ENCODE results near the gene DDX54. TPM values are rescaled to one million over a fixed set of nuclear protein-coding genes. Genes with fewer than 3 reads are reported as not detected.

The DDX54 gene
- total RNA-seq, 1 experiment from 2014 or later = 101 TPM

GRCh38 chr12:113189361-113189760 lies 4.1 kb upstream of the DDX54 start:
- DNase-seq (ENCODE audit: low read depth, low spot score) (no peak), ATAC-seq (no peak)
- TF ChIP-seq POLR2AphosphoS5 (IDR thresholded peaks at IDR 0.05; ENCODE audit: low read depth, low read length) = no peak
- TF ChIP-seq CTCF (IDR thresholded peaks at IDR 0.05) = no peak
- no peak for TF ChIP-seq SIN3A (IDR thresholded peaks at IDR 0.05; ENCODE audit: borderline replicate concordance, insufficient read depth, low read depth, low read length)
- TF ChIP-seq REST (IDR thresholded peaks at IDR 0.05; ENCODE audit: insufficient read depth in 1 of 2, low read depth in 2 of 2, low read length in 1 of 2) = no peak
- TF ChIP-seq TCF7L2 (IDR thresholded peaks at IDR 0.05; ENCODE audit: low read depth, low read length) = no peak
- Histone ChIP-seq H3K4me3 (ENCODE audit: low read depth in 2 of 2, low read length in 2 of 2) (no peak overlapping the region), H3K27me3 (ENCODE audit: control insufficient read depth, insufficient read depth, low read length) (no peaks in the 10 kb centered on the region), H3K36me3 (ENCODE audit: control insufficient read depth, insufficient read depth, low read length) (peaks cover 7% of the 10 kb centered on the region), H3K4me1 (ENCODE audit: control insufficient read depth, insufficient read depth, low read length) (peaks cover 46% of the 10 kb centered on the region), H3K9me3 (ENCODE audit: control insufficient read depth, insufficient read depth, low read depth, low read length) (no peaks in the 10 kb centered on the region), H3K27ac (ENCODE audit: low read length) (no peak overlapping the region)
- in situ Hi-C loops (cut with HindIII; ENCODE audit: low pct_unique_long_range_greater_than_20kb, low sequenced_read_pairs) (no loop called here), intact Hi-C loops (cut with micrococcal nuclease; ENCODE audit: unreplicated experiment) (no loop called here)
- CTCF ChIA-PET = no interaction called here
- no TSS peak for BruUV-seq (replicated peaks)
- POLR2A ChIA-PET = interaction anchor here (0.6 kb wide), 1 partner anchor 13 kb away, joined by 4 read pairs; no protein-coding TSS in a partner anchor

GRCh38 chr12:113186666-113187325 lies 1.5 kb upstream of the DDX54 start:
- Histone ChIP-seq H3K27me3 (ENCODE audit: control insufficient read depth, insufficient read depth, low read length) (no peaks in the 10 kb centered on the region), H3K36me3 (ENCODE audit: control insufficient read depth, insufficient read depth, low read length) (peaks cover 9% of the 10 kb centered on the region), H3K27ac (ENCODE audit: low read length) (peak overlapping the region; percentile 77), H3K4me3 (ENCODE audit: low read depth in 2 of 2, low read length in 2 of 2) (peak overlapping the region; percentile 78 to 84), H3K9me3 (ENCODE audit: control insufficient read depth, insufficient read depth, low read depth, low read length) (no peaks in the 10 kb centered on the region), H3K4me1 (ENCODE audit: control insufficient read depth, insufficient read depth, low read length) (peaks cover 23% of the 10 kb centered on the region)
- ChIA-PET CTCF (no interaction called here), POLR2A (no interaction called here)
- in situ Hi-C loops (cut with HindIII; ENCODE audit: low pct_unique_long_range_greater_than_20kb, low sequenced_read_pairs) = no loop called here
- BruUV-seq (replicated peaks) = no TSS peak
- ATAC-seq (no peak), DNase-seq (ENCODE audit: low read depth, low spot score) (no peak)
- TF ChIP-seq REST (IDR thresholded peaks at IDR 0.05; ENCODE audit: insufficient read depth in 1 of 2, low read depth in 2 of 2, low read length in 1 of 2) (no peak), CTCF (IDR thresholded peaks at IDR 0.05) (no peak), TCF7L2 (IDR thresholded peaks at IDR 0.05; ENCODE audit: low read depth, low read length) (no peak), POLR2AphosphoS5 (IDR thresholded peaks at IDR 0.05; ENCODE audit: low read depth, low read length) (no peak), SIN3A (IDR thresholded peaks at IDR 0.05; ENCODE audit: borderline replicate concordance, insufficient read depth, low read depth, low read length) (no peak)
- intact Hi-C loops (cut with micrococcal nuclease; ENCODE audit: unreplicated experiment) = no loop called here
